H9 (cell line): ENCODE results near the gene MIPEP. TPM values are rescaled to one million over a fixed set of nuclear protein-coding genes. Genes with fewer than 3 reads are reported as not detected.

ENCODE experiments used
- DNase-seq: peaks from one replicate; pipeline ENCODE4 v3.0.0-alpha.2; 2017
- H2AFZ ChIP-seq: one replicate; pipeline ENCODE4 v1.6.1; 2013; ENCODE audit warnings: mild to moderate bottlenecking, low read length, control low read depth, moderate library complexity
- H2AK5ac ChIP-seq: 2 replicates; pipeline ENCODE4 v1.6.1; 2013; ENCODE audit warnings: low read length, control low read depth, mixed read lengths; ENCODE audit not compliant: insufficient read length
- H2BK120ac ChIP-seq: one replicate; pipeline ENCODE4 v1.6.1; 2013; ENCODE audit warnings: low read depth, mild to moderate bottlenecking, low read length, control low read depth, inconsistent platforms; ENCODE audit not compliant: poor library complexity, severe bottlenecking
- H2BK12ac ChIP-seq: 2 replicates; pipeline ENCODE4 v1.6.1; 2013; ENCODE audit warnings: low read length, control low read depth, mixed read lengths, low read depth; ENCODE audit not compliant: insufficient read length
- H2BK15ac ChIP-seq: 2 replicates; pipeline ENCODE4 v1.6.1; 2013; ENCODE audit warnings: low read depth, low read length, control low read depth
- H2BK20ac ChIP-seq: one replicate; pipeline ENCODE4 v1.6.1; 2013; ENCODE audit warnings: low read depth, mild to moderate bottlenecking, low read length, control low read depth, inconsistent platforms; ENCODE audit not compliant: poor library complexity, severe bottlenecking
- H2BK5ac ChIP-seq: 2 replicates; pipeline ENCODE4 v1.6.1; 2013; ENCODE audit warnings: low read length, control low read depth, mixed read lengths; ENCODE audit not compliant: insufficient read length
- H3K14ac ChIP-seq: 2 replicates; pipeline ENCODE4 v1.6.1; 2013; ENCODE audit warnings: low read length, control low read depth; ENCODE audit not compliant: insufficient read depth
- H3K18ac ChIP-seq: 2 replicates; pipeline ENCODE4 v1.6.1; 2013; ENCODE audit warnings: low read depth, mild to moderate bottlenecking, mixed read lengths, low read length, control low read depth; ENCODE audit not compliant: insufficient read length
- H3K23ac ChIP-seq: 2 replicates; pipeline ENCODE4 v1.6.1; 2013; ENCODE audit warnings: low read length, control low read depth, mixed read lengths, low read depth; ENCODE audit not compliant: insufficient read length
- H3K23me2 ChIP-seq: 2 replicates; pipeline ENCODE4 v1.6.1; 2013; ENCODE audit warnings: low read depth, mild to moderate bottlenecking, mixed read lengths, low read length, control low read depth; ENCODE audit not compliant: insufficient read length, poor library complexity, severe bottlenecking
- H3K27ac ChIP-seq: 2 replicates; pipeline ENCODE4 v1.5.1; 2013; ENCODE audit warnings: low read length, control low read depth, mixed read lengths, low read depth; ENCODE audit not compliant: insufficient read length
- H3K27me3 ChIP-seq: 2 replicates; pipeline ENCODE4 v1.6.1; 2013; ENCODE audit warnings: low read length, control low read depth, inconsistent platforms; ENCODE audit not compliant: insufficient read depth
- H3K4ac ChIP-seq: 2 replicates; pipeline ENCODE4 v1.6.1; 2013; ENCODE audit warnings: low read depth, mild to moderate bottlenecking, control low read depth, inconsistent platforms, low read length, moderate library complexity
- H3K4me1 ChIP-seq: 2 replicates; pipeline ENCODE4 v1.6.1; 2013; ENCODE audit warnings: low read length, control low read depth, inconsistent platforms; ENCODE audit not compliant: insufficient read depth
- H3K4me2 ChIP-seq: 2 replicates; pipeline ENCODE4 v1.6.1; 2013; ENCODE audit warnings: low read length, control low read depth, mixed read lengths; ENCODE audit not compliant: insufficient read length, insufficient read depth
- H3K56ac ChIP-seq: 2 replicates; pipeline ENCODE4 v1.6.1; 2013; ENCODE audit warnings: low read depth, mild to moderate bottlenecking, mixed read lengths, low read length, control low read depth; ENCODE audit not compliant: insufficient read length
- H3K79me1 ChIP-seq: 2 replicates; pipeline ENCODE4 v1.6.1; 2013; ENCODE audit warnings: low read depth, mild to moderate bottlenecking, moderate library complexity, low read length, control low read depth, inconsistent platforms; ENCODE audit not compliant: insufficient read depth, poor library complexity, severe bottlenecking
- H3K79me2 ChIP-seq: 2 replicates; pipeline ENCODE4 v1.6.1; 2013; ENCODE audit warnings: low read length, control low read depth, inconsistent platforms; ENCODE audit not compliant: insufficient read depth
- H3K9ac ChIP-seq: 2 replicates; pipeline ENCODE4 v1.6.1; 2013; ENCODE audit warnings: low read length, control low read depth, mixed read lengths; ENCODE audit not compliant: insufficient read length; ENCODE audit errors: extremely low read depth
- H3K9me3 ChIP-seq: one replicate; pipeline ENCODE4 v1.6.1; 2013; ENCODE audit warnings: low read depth, low read length, inconsistent platforms; ENCODE audit not compliant: control insufficient read depth
- H3T11ph ChIP-seq: one replicate; pipeline ENCODE4 v1.6.1; 2013; ENCODE audit warnings: mild to moderate bottlenecking, low read length, control low read depth, inconsistent platforms
- H4K20me1 ChIP-seq: one replicate; pipeline ENCODE4 v1.6.1; 2013; ENCODE audit not compliant: control insufficient read depth, insufficient read length, insufficient read depth
- H4K5ac ChIP-seq: 2 replicates; pipeline ENCODE4 v1.6.1; 2013; ENCODE audit warnings: low read depth, mild to moderate bottlenecking, mixed read lengths, low read length, control low read depth; ENCODE audit not compliant: insufficient read length
- H4K8ac ChIP-seq: replicated peaks from 2 replicates; pipeline ENCODE4 v1.6.1; 2013; ENCODE audit warnings: low read length, control low read depth, mixed read lengths, low read depth; ENCODE audit not compliant: insufficient read length
- H4K91ac ChIP-seq: 2 replicates; pipeline ENCODE4 v1.6.1; 2013; ENCODE audit warnings: low read depth, mild to moderate bottlenecking, moderate library complexity, mixed read lengths, low read length, control low read depth; ENCODE audit not compliant: insufficient read length
- H3K27ac Mint-ChIP-seq, 3 experiments: 2 replicates in 2 of 3; 3 replicates in 1 of 3; pipeline ENCODE4 v1.8.0; 2020 to 2021; ENCODE audit warnings: mixed read lengths in 3 of 3, mild to moderate bottlenecking in 1 of 3, moderate library complexity in 1 of 3
- H3K27me3 Mint-ChIP-seq: 2 replicates; pipeline ENCODE4 v1.8.0; 2021; ENCODE audit warnings: low read depth, mild to moderate bottlenecking, moderate library complexity, mixed read lengths
- H3K36me3 Mint-ChIP-seq, 3 experiments: 2 replicates in 2 of 3; 3 replicates in 1 of 3; pipeline ENCODE4 v1.8.0; 2020 to 2021; ENCODE audit warnings: low read depth in 3 of 3, mixed read lengths in 3 of 3; ENCODE audit not compliant: insufficient read depth in 1 of 3
- H3K4me1 Mint-ChIP-seq, 2 experiments: 2 replicates each; pipeline ENCODE4 v1.8.0; 2020; ENCODE audit warnings: mixed read lengths in 2 of 2
- H3K4me3 Mint-ChIP-seq, 2 experiments: 2 replicates in 1 of 2; 3 replicates in 1 of 2; pipeline ENCODE4 v1.8.0; 2020 to 2021; ENCODE audit warnings: mild to moderate bottlenecking in 2 of 2, mixed read lengths in 2 of 2, moderate library complexity in 1 of 2
- H3K9me3 Mint-ChIP-seq, 2 experiments: 2 replicates in 1 of 2; 3 replicates in 1 of 2; pipeline ENCODE4 v1.8.0; 2020; ENCODE audit warnings: mild to moderate bottlenecking in 2 of 2, mixed read lengths in 2 of 2, moderate library complexity in 1 of 2
- WGBS: extraction: QIAGEN DNeasy Blood & Tissue Kit; methylation state at CpG from one replicate; pipeline ENCODE4 v1.1.7; 2013; ENCODE audit warnings: missing lambda C conversion rate, low lambda C conversion rate, mixed read lengths; ENCODE audit not compliant: insufficient read length; ENCODE audit errors: extremely low coverage; 5-methylcytosine and 5-hydroxymethylcytosine counted together
- total RNA-seq: library from RNA; stranded (reverse); gene quantifications from 2 replicates; pipeline ENCODE4 v1.2.1, GENCODE V29; 2021
- TF ChIP-seq, protein P1 (sequence below): fragments of 200-600 bp; sonication (generic); conservative IDR thresholded peaks from 3 replicates; pipeline ENCODE4 v1.8.0; 2021; ENCODE audit warnings: antibody characterized with exemption, mild to moderate bottlenecking

The MIPEP gene
- total RNA-seq, 1 experiment from 2014 or later, result 18.5 TPM

- Histone ChIP-seq H3K27me3 (no peaks in the 10 kb centered on the region), H4K5ac (no peak overlapping the region), H2BK12ac (no peak overlapping the region), H3K79me1 (no peaks in the 10 kb centered on the region), H3K4me2 (no peak overlapping the region), H3K23ac (no peak overlapping the region), H2BK120ac (no peak overlapping the region), H3K4me1 (no peaks in the 10 kb centered on the region), H2AFZ (no peak overlapping the region), H3T11ph (no peak overlapping the region), H2BK15ac (no peak overlapping the region), H2BK5ac (no peak overlapping the region), H2AK5ac (no peak overlapping the region), H3K14ac (no peak overlapping the region), H3K4ac (no peak overlapping the region), H3K9me3 (no peaks in the 10 kb centered on the region), H4K91ac (no peak overlapping the region), H3K27ac (no peak overlapping the region), H3K23me2 (no peaks in the 10 kb centered on the region), H4K20me1 (no peaks in the 10 kb centered on the region), H3K18ac (no peak overlapping the region), H3K9ac (no peak overlapping the region), H4K8ac (no peak overlapping the region), H2BK20ac (no peak overlapping the region), H3K79me2 (no peaks in the 10 kb centered on the region), H3K56ac (no peak overlapping the region)
- TF ChIP-seq, protein P1, sequence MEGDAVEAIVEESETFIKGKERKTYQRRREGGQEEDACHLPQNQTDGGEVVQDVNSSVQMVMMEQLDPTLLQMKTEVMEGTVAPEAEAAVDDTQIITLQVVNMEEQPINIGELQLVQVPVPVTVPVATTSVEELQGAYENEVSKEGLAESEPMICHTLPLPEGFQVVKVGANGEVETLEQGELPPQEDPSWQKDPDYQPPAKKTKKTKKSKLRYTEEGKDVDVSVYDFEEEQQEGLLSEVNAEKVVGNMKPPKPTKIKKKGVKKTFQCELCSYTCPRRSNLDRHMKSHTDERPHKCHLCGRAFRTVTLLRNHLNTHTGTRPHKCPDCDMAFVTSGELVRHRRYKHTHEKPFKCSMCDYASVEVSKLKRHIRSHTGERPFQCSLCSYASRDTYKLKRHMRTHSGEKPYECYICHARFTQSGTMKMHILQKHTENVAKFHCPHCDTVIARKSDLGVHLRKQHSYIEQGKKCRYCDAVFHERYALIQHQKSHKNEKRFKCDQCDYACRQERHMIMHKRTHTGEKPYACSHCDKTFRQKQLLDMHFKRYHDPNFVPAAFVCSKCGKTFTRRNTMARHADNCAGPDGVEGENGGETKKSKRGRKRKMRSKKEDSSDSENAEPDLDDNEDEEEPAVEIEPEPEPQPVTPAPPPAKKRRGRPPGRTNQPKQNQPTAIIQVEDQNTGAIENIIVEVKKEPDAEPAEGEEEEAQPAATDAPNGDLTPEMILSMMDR, result peak; percentile 67
- DNase-seq, result peak; percentile 50
- H3K9me3 Mint-ChIP-seq, result no peaks in the 10 kb centered on the region
- peak overlapping the region in 2 of 3 experiments; percentile 0 to 63; a peak in 2 of 7 replicates for H3K27ac Mint-ChIP-seq
- no peaks in the 10 kb centered on the region for H3K27me3 Mint-ChIP-seq
- no peaks in the 10 kb centered on the region for H3K36me3 Mint-ChIP-seq
- no peak overlapping the region for H3K4me3 Mint-ChIP-seq
- no CpG with 5 or more reads among the region's 4 CpGs for WGBS
- peaks cover 0 to 6% of the 10 kb centered on the region in 2 experiments for H3K4me1 Mint-ChIP-seq
These were observed 118.8 kb downstream of the MIPEP start for GRCh38 chr13:23770428-23770827.
